GM12878 (cell line): Measurements from ENCODE around the gene SPATA3. TPM values are rescaled to one million over a fixed set of nuclear protein-coding genes. Genes with fewer than 3 reads are reported as not detected.

Experiments used
- ATAC-seq: fragments of 200-7000 bp; cut with Tn5 transposase; 3 replicates; pipeline ENCODE4 v1.9.1; 2020; ENCODE audit warnings: mild to moderate bottlenecking, moderate library complexity
- BruUV-seq: library from RNA; stranded (reverse); fragments of 400-500 nt; replicated peaks from 2 replicates; lab custom pipeline; 2021; lab: Mats Ljungman, UMichigan
- CTCF ChIA-PET: fragments of 300-600 bp; sonication (Branson Sonifier 250); formaldehyde crosslinking; extraction: SDS; loops from one replicate; lab custom pipeline; 2021; ENCODE audit warnings: inconsistent platforms; lab: Yijun Ruan, JAX
- POLR2A ChIA-PET: fragments of 350-600 bp; formaldehyde crosslinking; extraction: SDS; loops from one replicate; lab custom pipeline; 2021; ENCODE audit warnings: inconsistent platforms; lab: Charles Lee
- RAD21 ChIA-PET: fragments of 300-600 bp; sonication (Branson Sonifier 250); formaldehyde crosslinking; loops from one replicate; lab custom pipeline; 2023; ENCODE audit warnings: antibody characterized with exemption; ENCODE audit not compliant: unreplicated experiment; lab: Charles Lee
- SMC1A ChIA-PET: fragments of 300-600 bp; sonication (Branson Sonifier 250); formaldehyde crosslinking; loops from one replicate; lab custom pipeline; 2023; ENCODE audit not compliant: unreplicated experiment, uncharacterized antibody; lab: Charles Lee
- DNase-seq: peaks from one replicate; pipeline ENCODE4 v3.0.0-alpha.2; 2011; ENCODE audit warnings: low read depth, low spot score
- FAIRE-seq: peaks from 3 replicates; lab custom pipeline; 2011; peaks lifted over from hg19 to GRCh38; lab: Jason Lieb, UNC
- H2AFZ ChIP-seq: 2 replicates; pipeline ENCODE4 v1.6.0; 2011; ENCODE audit warnings: low read depth, low read length, control low read depth; ENCODE audit not compliant: control insufficient read depth
- H3K27ac ChIP-seq: 2 replicates; pipeline ENCODE4 v1.5.1; 2011; ENCODE audit warnings: control low read depth; ENCODE audit not compliant: control insufficient read depth, insufficient read depth
- H3K27me3 ChIP-seq, 2 experiments: replicated peaks in 1 of 2; 2 replicates each; pipeline versions ENCODE4 v1.6.0 to v1.6.1; 2011; ENCODE audit warnings: low read length in 1 of 2; ENCODE audit not compliant: control insufficient read depth in 2 of 2, insufficient read depth in 2 of 2
- H3K36me3 ChIP-seq, 2 experiments: 2 replicates each; pipeline ENCODE4 v1.5.1; 2011; ENCODE audit warnings: low read length in 1 of 2; ENCODE audit not compliant: control insufficient read depth in 2 of 2, insufficient read depth in 2 of 2
- H3K4me1 ChIP-seq: 2 replicates; pipeline ENCODE4 v1.6.1; 2011; ENCODE audit warnings: mild to moderate bottlenecking, low read length, moderate library complexity, mixed read lengths; ENCODE audit not compliant: control insufficient read depth, insufficient read depth
- H3K4me2 ChIP-seq: 2 replicates; pipeline ENCODE4 v1.6.0; 2011; ENCODE audit warnings: control low read depth; ENCODE audit not compliant: control insufficient read depth, insufficient read depth
- H3K4me3 ChIP-seq: fragments of 200-600 bp; sonication (generic); 2 replicates; pipeline ENCODE4 v1.5.1; 2016
- H3K79me2 ChIP-seq: 2 replicates; pipeline ENCODE4 v1.6.0; 2011; ENCODE audit warnings: low read length; ENCODE audit not compliant: control insufficient read depth, insufficient read depth
- H3K9ac ChIP-seq: 2 replicates; pipeline ENCODE4 v1.8.0; 2011; ENCODE audit warnings: low read length, control low read depth, mixed read lengths; ENCODE audit not compliant: control insufficient read depth, insufficient read depth
- H3K9me3 ChIP-seq: replicated peaks from 3 replicates; pipeline ENCODE4 v1.5.1; 2011; ENCODE audit warnings: mild to moderate bottlenecking, low read length; ENCODE audit not compliant: control insufficient read depth, insufficient read depth
- H4K20me1 ChIP-seq: 2 replicates; pipeline ENCODE4 v1.6.0; 2011; ENCODE audit not compliant: control insufficient read depth, insufficient read depth
- CHD2 ChIP-seq: IDR thresholded peaks from 2 replicates; pipeline ENCODE4 v1.6.1; 2011; ENCODE audit warnings: low read depth, low read length, improper control_type of control experiment, borderline replicate concordance
- CREM ChIP-seq: IDR thresholded peaks from 2 replicates; pipeline ENCODE4 v1.6.1; 2014; ENCODE audit warnings: antibody characterized with exemption, low read depth
- IKZF2 ChIP-seq, 2 experiments: fragments of 450-650 bp; IDR thresholded peaks; 2 replicates each; pipeline ENCODE4 v1.6.1; 2017; ENCODE audit warnings: mild to moderate bottlenecking in 2 of 2, moderate library complexity in 2 of 2
- JUNB ChIP-seq: IDR thresholded peaks from 2 replicates; pipeline ENCODE4 v1.6.1; 2016; ENCODE audit warnings: antibody characterized with exemption, mild to moderate bottlenecking
- RAD21 ChIP-seq: IDR thresholded peaks from 2 replicates; pipeline ENCODE4 v1.6.1; 2011; ENCODE audit warnings: mild to moderate bottlenecking, low read depth, low read length, moderate library complexity; ENCODE audit not compliant: insufficient read depth
- RAD51 ChIP-seq: fragments of 450-650 bp; IDR thresholded peaks from 2 replicates; pipeline ENCODE4 v1.6.1; 2016; ENCODE audit warnings: moderate library complexity, mild to moderate bottlenecking, inconsistent platforms
- RFX5 ChIP-seq: IDR thresholded peaks from 2 replicates; pipeline ENCODE4 v1.6.1; 2011; ENCODE audit warnings: low read depth, low read length, improper control_type of control experiment
- SMC3 ChIP-seq: IDR thresholded peaks from 2 replicates; pipeline ENCODE4 v1.6.1; 2011; ENCODE audit warnings: low read length, improper control_type of control experiment, borderline replicate concordance
- SREBF2 ChIP-seq: IDR thresholded peaks from 2 replicates; pipeline ENCODE4 v1.6.1; 2012; ENCODE audit warnings: mild to moderate bottlenecking, low read length
- STAT1 ChIP-seq: fragments of 450-650 bp; conservative IDR thresholded peaks from 2 replicates; pipeline ENCODE4 v1.6.1; 2014; ENCODE audit warnings: antibody characterized with exemption, mild to moderate bottlenecking
- WGBS: methylation state at CpG from one replicate; pipeline ENCODE4 v1.1.6; 2016; ENCODE audit warnings: low lambda C conversion rate; ENCODE audit not compliant: insufficient replicate concordance, insufficient coverage; ENCODE audit errors: missing lambda C conversion rate; 5-methylcytosine and 5-hydroxymethylcytosine counted together
- in situ Hi-C: fragments of 300-500 bp; cut with MboI; formaldehyde crosslinking; loops from 9 replicates; pipeline ENCODE4 v1.14.3; 2018; ENCODE audit warnings: mixed read lengths
- intact Hi-C: fragments of 100-400 bp; cut with micrococcal nuclease; formaldehyde crosslinking; loops from one replicate; pipeline ENCODE4 v1.14.2; 2022; ENCODE audit not compliant: unreplicated experiment
- polyA plus RNA-seq, 11 experiments: library from polyadenylated mRNA; depleted of rRNA in 4 of 11; unstranded in 6 of 11; stranded (reverse) in 5 of 11; fragments of >200 nt; fragmentation: Nextera tagmentation in 4 of 11; fragmentation: Illumina TruSeq in 1 of 11; extraction: Ambion mirVana in 4 of 11; extraction: Trizol in 1 of 11; gene quantifications; 1 replicate in 1 of 11; 2 replicates in 10 of 11; pipeline versions ENCODE4 v1.2.1 to v1.2.3, GENCODE V29; 2011 to 2016; ENCODE audit warnings: inconsistent platforms in 2 of 11, missing spikeins in 2 of 11, low read depth in 1 of 11
- total RNA-seq, 4 experiments: library from RNA; depleted of rRNA in 3 of 4; stranded (reverse); fragments of >200 nt in 3 of 4; fragmentation: Illumina TruSeq in 1 of 4; extraction: Trizol in 1 of 4; gene quantifications; 2 replicates each; pipeline versions ENCODE4 v1.2.1 to v1.2.3, GENCODE V29; 2013 to 2021
- TF ChIP-seq, protein P1 (sequence below): fragments of 450-650 bp; IDR thresholded peaks from 2 replicates; pipeline ENCODE4 v1.6.1; 2017; ENCODE audit warnings: mild to moderate bottlenecking, low read depth, inconsistent platforms; ENCODE audit not compliant: poor library complexity, severe bottlenecking

SPATA3 gene
- total and polyA plus RNA-seq, 10 of the 15 experiments (the other 5 are each of a cell fraction or from before 2014, with no cell fraction given) = not detected

DNA sequence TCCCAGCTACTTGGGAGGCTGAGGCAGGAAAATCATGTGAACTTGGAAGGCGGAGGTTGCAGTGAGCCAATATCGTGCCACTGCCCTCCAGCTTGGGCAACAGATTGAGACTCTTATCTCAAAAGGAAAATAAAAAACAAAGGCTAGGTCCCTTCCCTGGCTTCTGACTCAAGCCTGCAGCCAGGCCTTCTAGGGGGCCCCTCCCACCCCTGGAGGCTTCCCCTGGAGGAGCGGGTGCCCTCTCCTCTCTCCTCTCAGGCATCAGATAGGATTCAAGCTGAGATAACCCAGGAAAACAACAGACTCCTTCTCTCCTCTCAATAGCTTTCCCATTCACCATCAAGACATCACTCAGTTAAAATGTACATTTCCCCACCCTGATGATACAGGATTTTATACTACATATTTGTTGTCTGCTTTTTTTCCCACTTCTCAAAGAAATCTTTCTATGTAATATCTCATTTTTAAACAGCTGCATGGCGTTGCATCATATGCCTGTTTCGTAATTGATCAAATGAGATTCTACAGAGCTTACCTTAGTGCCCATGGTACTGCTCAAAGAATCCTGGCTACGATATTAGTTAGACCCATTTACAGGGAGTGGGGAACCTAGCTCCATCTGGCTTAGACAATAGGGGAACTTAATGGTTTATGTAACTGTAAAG lies 20.8 kb downstream of the SPATA3 start:
- Histone ChIP-seq H3K36me3 (no peaks in the 10 kb centered on the region), H3K9ac (no peak overlapping the region), H3K4me1 (no peaks in the 10 kb centered on the region), H2AFZ (no peak overlapping the region), H3K27ac (no peak overlapping the region), H3K9me3 (no peaks in the 10 kb centered on the region), H3K79me2 (no peaks in the 10 kb centered on the region), H3K4me3 (no peak overlapping the region), H3K27me3 (peaks cover 0 to 2% of the 10 kb centered on the region in 2 experiments; a peak in 3 of 4 replicates), H4K20me1 (no peaks in the 10 kb centered on the region), H3K4me2 (no peak overlapping the region)
- SMC1A ChIA-PET = interaction anchor here (0.7 to 1.3 kb wide), 2 partner anchors 9 to 124 kb away, joined by 4 read pairs; no protein-coding TSS in a partner anchor
- FAIRE-seq (no peak), DNase-seq (no peak), ATAC-seq (no peak)
- intact Hi-C loops (no loop called here), in situ Hi-C loops (no loop called here)
- RAD21 ChIA-PET = interaction anchor here (0.6 to 1.5 kb wide), 2 partner anchors 192 to 411 kb away, joined by 3 to 4 read pairs; no protein-coding TSS in a partner anchor
- CTCF ChIA-PET = interaction anchor here (1.2 to 2.1 kb wide), 3 partner anchors 10 to 192 kb away, joined by 3 to 6 read pairs (median 6); no protein-coding TSS in a partner anchor
- no TSS peak for BruUV-seq
- no peak for TF ChIP-seq CREM
- no peak for TF ChIP-seq RAD21
- TF ChIP-seq CHD2 = no peak
- TF ChIP-seq RFX5 = no peak
- TF ChIP-seq RAD51 = no peak
- no peak for TF ChIP-seq STAT1
- TF ChIP-seq SMC3 = no peak
- TF ChIP-seq, protein P1, sequence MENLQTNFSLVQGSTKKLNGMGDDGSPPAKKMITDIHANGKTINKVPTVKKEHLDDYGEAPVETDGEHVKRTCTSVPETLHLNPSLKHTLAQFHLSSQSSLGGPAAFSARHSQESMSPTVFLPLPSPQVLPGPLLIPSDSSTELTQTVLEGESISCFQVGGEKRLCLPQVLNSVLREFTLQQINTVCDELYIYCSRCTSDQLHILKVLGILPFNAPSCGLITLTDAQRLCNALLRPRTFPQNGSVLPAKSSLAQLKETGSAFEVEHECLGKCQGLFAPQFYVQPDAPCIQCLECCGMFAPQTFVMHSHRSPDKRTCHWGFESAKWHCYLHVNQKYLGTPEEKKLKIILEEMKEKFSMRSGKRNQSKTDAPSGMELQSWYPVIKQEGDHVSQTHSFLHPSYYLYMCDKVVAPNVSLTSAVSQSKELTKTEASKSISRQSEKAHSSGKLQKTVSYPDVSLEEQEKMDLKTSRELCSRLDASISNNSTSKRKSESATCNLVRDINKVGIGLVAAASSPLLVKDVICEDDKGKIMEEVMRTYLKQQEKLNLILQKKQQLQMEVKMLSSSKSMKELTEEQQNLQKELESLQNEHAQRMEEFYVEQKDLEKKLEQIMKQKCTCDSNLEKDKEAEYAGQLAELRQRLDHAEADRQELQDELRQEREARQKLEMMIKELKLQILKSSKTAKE = no peak
- no peak for TF ChIP-seq IKZF2 (IDR thresholded peaks at IDR 0.05)
- TF ChIP-seq SREBF2 = no peak
- no peak for TF ChIP-seq JUNB
- POLR2A ChIA-PET = no interaction called here
- 34% methylated on average over 6 of the region's 6 CpGs for WGBS
